Gastrocnemius medialis (tissue), 4 donors: ENCODE measurements around the gene USP51. TPM values are rescaled to one million over a fixed set of nuclear protein-coding genes. Genes with fewer than 3 reads are reported as not detected.
"Not testable (repeated sequence)": the region's sequence is repeated elsewhere in the genome, so short reads cannot be mapped to it uniquely, and the experiment has no call there.

Experiments used
- ATAC-seq, 2 donors: fragments of 150-250 bp; one replicate each; pipeline ENCODE4 v1.9.1; 2016
- DNase-seq, 2 donors: peaks; one replicate each; pipeline ENCODE4 v3.0.0-alpha.2; 2019
- H3K27ac ChIP-seq, 4 donors: fragments of 200-600 bp; sonication (generic); 1 replicate in 1 of 4; 2 replicates in 3 of 4; pipeline ENCODE4 v1.5.1; 2016 to 2018; ENCODE audit warnings: mild to moderate bottlenecking in 2 of 4, moderate library complexity in 1 of 4
- H3K27me3 ChIP-seq, 3 donors: fragments of 200-600 bp; sonication (generic) in 2 of 3; 1 replicate in 1 of 3; 2 replicates in 2 of 3; pipeline versions ENCODE4 v1.5.1 to v1.6.0; 2016 to 2019; ENCODE audit warnings: mild to moderate bottlenecking in 1 of 3, moderate library complexity in 1 of 3
- H3K36me3 ChIP-seq, 2 donors: fragments of 200-600 bp; sonication (generic) in 1 of 2; one replicate each; pipeline ENCODE4 v1.5.1; 2017 to 2018
- H3K4me1 ChIP-seq, 2 donors: fragments of 200-600 bp; sonication (generic) in 1 of 2; one replicate each; pipeline ENCODE4 v1.5.1; 2016 to 2017; ENCODE audit warnings: mild to moderate bottlenecking in 2 of 2
- H3K4me3 ChIP-seq, 4 donors: fragments of 200-600 bp; sonication (generic) in 3 of 4; 1 replicate in 1 of 4; 2 replicates in 3 of 4; pipeline ENCODE4 v1.5.1; 2016 to 2019; ENCODE audit warnings: mild to moderate bottlenecking in 2 of 4
- H3K9me3 ChIP-seq, 3 donors: fragments of 200-600 bp; sonication (generic) in 2 of 3; 1 replicate in 1 of 3; 2 replicates in 2 of 3; pipeline ENCODE4 v1.5.1; 2016 to 2019
- POLR2A ChIP-seq, 2 donors: fragments of 450-650 bp; IDR thresholded peaks; one replicate each; pipeline ENCODE4 v1.6.1; 2017; ENCODE audit warnings: antibody characterized with exemption in 2 of 2, mild to moderate bottlenecking in 2 of 2, moderate library complexity in 2 of 2
- in situ Hi-C, 4 donors: fragments of 200-750 bp; cut with MboI; loops; one replicate each; pipeline versions ENCODE4 v1.15.0 to v1.8.0; 2017; ENCODE audit warnings: low sequenced_read_pairs in 4 of 4
- intact Hi-C: fragments of 100-400 bp; cut with DNase I; formaldehyde crosslinking; loops from one replicate; pipeline ENCODE4 v1.15.1; 2023; ENCODE audit warnings: low total_unique reads
- total RNA-seq, 4 donors: library from RNA; depleted of rRNA; stranded (reverse); fragments of >200 nt; gene quantifications; one replicate each; pipeline versions ENCODE4 v1.1.0 to v1.2.3, GENCODE V29; 2016
- TF ChIP-seq, protein P1 (sequence below), 5 experiments: fragments of 450-650 bp in 3 of 5; fragments of 200-600 bp in 2 of 5; sonication (generic) in 2 of 5; IDR thresholded peaks in 4 of 5; conservative IDR thresholded peaks in 1 of 5; 1 replicate in 4 of 5; 2 replicates in 1 of 5; pipeline ENCODE4 v1.5.1; 2016 to 2019; ENCODE audit warnings: antibody characterized with exemption in 5 of 5, mild to moderate bottlenecking in 3 of 5, moderate library complexity in 3 of 5

USP51 gene
- total RNA-seq, 4 donors from 2014 or later = 0.09 to 1.2 (median 0.57) TPM

GRCh38 chrX:55486736-55487135 is 2.9 kb downstream of the USP51 start:
- intact Hi-C loops = no loop called here
- TF ChIP-seq, protein P1, sequence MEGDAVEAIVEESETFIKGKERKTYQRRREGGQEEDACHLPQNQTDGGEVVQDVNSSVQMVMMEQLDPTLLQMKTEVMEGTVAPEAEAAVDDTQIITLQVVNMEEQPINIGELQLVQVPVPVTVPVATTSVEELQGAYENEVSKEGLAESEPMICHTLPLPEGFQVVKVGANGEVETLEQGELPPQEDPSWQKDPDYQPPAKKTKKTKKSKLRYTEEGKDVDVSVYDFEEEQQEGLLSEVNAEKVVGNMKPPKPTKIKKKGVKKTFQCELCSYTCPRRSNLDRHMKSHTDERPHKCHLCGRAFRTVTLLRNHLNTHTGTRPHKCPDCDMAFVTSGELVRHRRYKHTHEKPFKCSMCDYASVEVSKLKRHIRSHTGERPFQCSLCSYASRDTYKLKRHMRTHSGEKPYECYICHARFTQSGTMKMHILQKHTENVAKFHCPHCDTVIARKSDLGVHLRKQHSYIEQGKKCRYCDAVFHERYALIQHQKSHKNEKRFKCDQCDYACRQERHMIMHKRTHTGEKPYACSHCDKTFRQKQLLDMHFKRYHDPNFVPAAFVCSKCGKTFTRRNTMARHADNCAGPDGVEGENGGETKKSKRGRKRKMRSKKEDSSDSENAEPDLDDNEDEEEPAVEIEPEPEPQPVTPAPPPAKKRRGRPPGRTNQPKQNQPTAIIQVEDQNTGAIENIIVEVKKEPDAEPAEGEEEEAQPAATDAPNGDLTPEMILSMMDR (IDR thresholded peaks at IDR 0.05 in 4 of 5, conservative IDR thresholded peaks at IDR 0.05 in 1 of 5) = no peak
- TF ChIP-seq POLR2A (IDR thresholded peaks at IDR 0.05) = no peak
- no peaks in the 10 kb centered on the region for H3K9me3 ChIP-seq
- DNase-seq = no peak
- H3K4me1 ChIP-seq = no peaks in the 10 kb centered on the region
- in situ Hi-C loops = loop anchor here in 1 of 4 donors (25.0 kb wide), 1 partner anchor 226 kb away; the partner anchor contains the start of gene RRAGB
- H3K27ac ChIP-seq = no peak overlapping the region
- no peaks in the 10 kb centered on the region for H3K36me3 ChIP-seq
- no peaks in the 10 kb centered on the region for H3K27me3 ChIP-seq
- ATAC-seq = no peak
- no peak overlapping the region for H3K4me3 ChIP-seq

DNA sequence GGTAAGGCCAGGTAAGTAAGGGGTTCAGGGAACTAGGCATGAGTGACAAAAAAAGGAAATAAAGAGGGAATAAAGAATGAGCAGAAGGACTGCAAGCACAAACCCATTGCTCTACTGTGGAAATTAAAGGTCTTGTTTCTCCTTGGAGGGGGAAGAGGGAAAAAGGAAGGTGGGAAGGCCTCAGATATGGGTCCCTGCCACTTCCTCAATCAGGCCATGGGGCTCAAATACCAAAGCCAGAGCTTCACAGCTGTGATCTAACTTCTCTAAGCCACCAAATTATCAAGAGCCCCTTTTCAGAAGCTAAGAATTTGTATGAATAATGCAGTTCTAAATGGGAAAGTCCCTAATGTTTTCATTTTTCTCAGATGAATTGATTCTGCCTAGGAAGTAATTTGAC is 4.7 kb downstream of the USP51 start:
- in situ Hi-C loops = loop anchor here in 1 of 4 donors (25.0 kb wide), 1 partner anchor 227 kb away; the partner anchor contains the start of gene RRAGB
- TF ChIP-seq, protein P1 (IDR thresholded peaks at IDR 0.05 in 4 of 5, conservative IDR thresholded peaks at IDR 0.05 in 1 of 5) = no peak
- TF ChIP-seq POLR2A (IDR thresholded peaks at IDR 0.05) = no peak
- no peak overlapping the region for H3K27ac ChIP-seq
- no peaks in the 10 kb centered on the region for H3K9me3 ChIP-seq
- no peaks in the 10 kb centered on the region for H3K27me3 ChIP-seq
- DNase-seq = no peak
- H3K4me1 ChIP-seq = no peaks in the 10 kb centered on the region
- no peak for ATAC-seq
- no peaks in the 10 kb centered on the region for H3K36me3 ChIP-seq
- intact Hi-C loops = no loop called here
- no peak overlapping the region for H3K4me3 ChIP-seq

- intact Hi-C loops = no loop called here
- TF ChIP-seq, protein P1 (IDR thresholded peaks at IDR 0.05 in 4 of 5, conservative IDR thresholded peaks at IDR 0.05 in 1 of 5) = no peak
- no peak for TF ChIP-seq POLR2A (IDR thresholded peaks at IDR 0.05)
- H3K27me3 ChIP-seq = no peaks in the 10 kb centered on the region
- no peaks in the 10 kb centered on the region for H3K36me3 ChIP-seq
- H3K4me3 ChIP-seq = no peak overlapping the region
- DNase-seq = no peak
- no peak for ATAC-seq
- H3K4me1 ChIP-seq = no peaks in the 10 kb centered on the region
- H3K9me3 ChIP-seq = no peaks in the 10 kb centered on the region
- H3K27ac ChIP-seq = no peak overlapping the region
- in situ Hi-C loops = loop anchor here in 1 of 4 donors (25.0 kb wide), 1 partner anchor 232 kb away; the partner anchor contains the start of gene RRAGB
Measured at GRCh38 chrX:55480390-55481062, 9.1 kb downstream of the USP51 start.

GRCh38 chrX:55479956-55480355 is 9.7 kb downstream of the USP51 start:
- H3K9me3 ChIP-seq, ATAC-seq, H3K4me3 ChIP-seq, intact Hi-C loops, H3K36me3 ChIP-seq, DNase-seq, H3K27me3 ChIP-seq, H3K4me1 ChIP-seq, H3K27ac ChIP-seq: not testable (repeated sequence)
- in situ Hi-C loops = loop anchor here in 1 of 4 donors (25.0 kb wide), 1 partner anchor 232 kb away; the partner anchor contains the start of gene RRAGB

DNA sequence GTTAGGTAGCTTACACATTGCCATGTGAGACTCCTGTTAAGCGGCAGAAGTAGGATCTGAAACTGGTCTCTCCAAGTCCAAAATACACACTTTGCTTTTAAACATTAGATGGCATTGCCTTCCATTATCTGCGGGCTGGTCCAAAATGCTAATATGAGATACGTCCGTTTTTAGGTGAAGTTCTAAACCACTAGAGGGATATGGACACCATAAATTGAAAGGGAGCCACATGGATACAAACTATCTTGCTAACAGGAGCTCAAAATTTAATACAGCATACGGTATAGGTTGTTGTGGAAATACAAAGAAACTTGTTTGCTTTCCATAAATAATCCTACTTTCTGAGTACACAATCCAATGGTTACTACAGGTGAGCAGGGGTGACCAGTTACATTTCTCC is 23.9 kb downstream of the USP51 start:
- H3K27ac ChIP-seq, H3K9me3 ChIP-seq, H3K4me3 ChIP-seq, in situ Hi-C loops, DNase-seq, intact Hi-C loops, H3K4me1 ChIP-seq, H3K27me3 ChIP-seq, ATAC-seq, H3K36me3 ChIP-seq: not testable (repeated sequence)

DNA sequence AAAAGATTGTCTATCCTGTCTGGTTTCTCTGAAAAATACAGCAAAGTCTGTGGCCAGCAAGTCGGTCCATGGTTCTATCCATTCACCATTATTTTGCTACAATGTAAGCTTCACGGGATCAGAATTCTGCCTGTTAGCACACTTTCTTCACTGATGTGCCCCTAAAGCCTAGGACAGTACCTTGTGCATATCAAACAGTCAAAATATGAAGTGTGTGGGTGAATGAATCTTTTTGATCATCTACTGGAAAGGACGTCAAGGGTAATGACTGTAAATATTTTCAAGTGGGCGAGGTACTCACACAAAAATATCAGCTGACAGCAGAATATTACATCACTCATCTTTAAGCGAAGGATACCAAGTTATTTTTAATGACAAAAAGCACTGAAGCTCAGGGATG is 24.5 kb downstream of the USP51 start:
- in situ Hi-C loops, H3K4me3 ChIP-seq, H3K4me1 ChIP-seq, intact Hi-C loops, H3K36me3 ChIP-seq, H3K27ac ChIP-seq, H3K27me3 ChIP-seq, DNase-seq, H3K9me3 ChIP-seq, ATAC-seq: not testable (repeated sequence)

GRCh38 chrX:55464050-55464449 is 25.6 kb downstream of the USP51 start:
- H3K9me3 ChIP-seq, in situ Hi-C loops, H3K36me3 ChIP-seq, H3K27ac ChIP-seq, ATAC-seq, H3K4me1 ChIP-seq, H3K4me3 ChIP-seq, intact Hi-C loops, H3K27me3 ChIP-seq, DNase-seq: not testable (repeated sequence)

- H3K36me3 ChIP-seq, H3K4me1 ChIP-seq, in situ Hi-C loops, H3K4me3 ChIP-seq, DNase-seq, intact Hi-C loops, H3K27ac ChIP-seq, ATAC-seq, H3K27me3 ChIP-seq, H3K9me3 ChIP-seq: not testable (repeated sequence)
Measured at GRCh38 chrX:55459926-55460325, 29.7 kb downstream of the USP51 start.

DNA sequence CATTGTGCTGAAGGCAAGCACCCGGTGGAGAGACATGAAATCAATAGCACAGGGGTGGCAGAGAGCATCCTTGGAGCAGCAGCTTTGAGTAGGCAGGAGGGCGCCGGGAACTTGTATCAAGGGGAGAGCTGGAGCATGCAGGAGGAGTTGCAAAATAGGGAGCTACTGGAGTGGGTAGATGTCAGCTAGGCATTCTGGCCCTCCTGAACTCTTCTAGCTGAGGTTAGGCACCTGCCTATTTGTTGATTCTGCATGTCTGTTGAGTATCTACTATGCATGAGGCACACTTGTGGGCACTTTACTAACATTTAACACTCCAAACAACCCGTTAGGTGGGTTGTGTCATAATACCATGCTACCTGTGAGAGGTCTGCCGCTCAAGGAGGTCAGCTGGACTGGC is 30.2 kb downstream of the USP51 start:
- H3K4me1 ChIP-seq, intact Hi-C loops, H3K4me3 ChIP-seq, H3K27ac ChIP-seq, H3K9me3 ChIP-seq, H3K27me3 ChIP-seq, in situ Hi-C loops, ATAC-seq, H3K36me3 ChIP-seq, DNase-seq: not testable (repeated sequence)
